Cortex of kidney (tissue), 1 donor: ENCODE results near the gene HDAC7.

Experiments
- DNase-seq: peaks from one replicate; lab custom pipeline; 2025; lab: John Stamatoyannopoulos, UW

The HDAC7 gene

DNA sequence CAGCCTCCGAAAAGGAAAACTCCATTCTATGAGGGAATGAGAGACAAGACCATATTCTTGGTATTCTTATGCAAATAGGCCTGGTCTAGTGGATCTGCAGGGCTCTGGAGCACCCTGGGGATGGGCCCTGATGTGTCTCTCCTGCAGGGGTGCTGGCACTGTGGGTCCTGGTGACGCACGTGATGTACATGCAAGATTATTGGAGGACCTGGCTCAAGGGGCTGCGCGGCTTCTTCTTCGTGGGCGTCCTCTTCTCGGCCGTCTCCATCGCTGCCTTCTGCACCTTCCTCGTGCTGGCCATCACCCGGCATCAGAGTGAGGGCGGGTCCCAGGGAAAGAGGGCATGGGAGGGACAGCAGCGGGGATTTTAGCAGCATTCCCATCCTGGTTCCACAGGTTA lies 40.8 kb downstream of the HDAC7 start:
- no peak for DNase-seq

DNA sequence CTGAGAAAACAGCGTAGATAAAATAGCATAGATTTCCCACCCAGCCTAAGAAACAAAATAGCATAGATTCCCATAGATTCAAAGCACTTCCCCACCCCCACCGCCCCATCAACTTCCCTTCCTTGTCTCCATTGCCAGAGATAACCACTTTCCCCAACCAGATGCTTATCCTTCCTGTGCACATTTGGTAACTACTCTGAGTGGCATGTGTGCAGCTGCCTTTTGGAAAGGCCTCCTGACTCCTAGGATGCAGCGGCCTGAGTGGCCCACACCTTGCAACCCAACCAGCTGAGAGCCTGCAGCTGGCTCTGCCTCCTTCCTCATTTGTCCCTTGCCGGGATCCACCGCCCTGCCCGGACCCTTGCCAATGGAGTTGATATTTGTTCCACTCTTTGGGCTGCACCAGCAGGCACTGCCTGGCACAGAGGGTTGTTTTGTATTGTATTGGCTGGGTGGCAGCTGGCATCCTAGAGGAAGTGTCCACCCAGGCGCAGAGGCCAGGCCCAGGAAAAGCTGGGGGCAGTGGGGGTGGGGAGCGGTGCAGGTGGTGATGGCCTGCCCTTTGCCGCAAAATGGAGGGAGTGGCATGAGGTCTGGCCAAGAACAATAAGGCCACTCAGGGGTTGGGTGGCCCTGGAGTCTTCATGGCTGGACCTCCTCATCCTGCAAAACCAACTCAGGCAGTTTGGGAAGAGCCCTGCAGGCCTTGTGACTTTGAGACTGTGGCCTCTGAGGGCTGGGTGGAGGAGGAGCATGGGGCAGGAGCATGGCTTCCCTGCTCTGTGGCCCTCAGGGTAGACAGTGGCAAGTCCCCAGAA lies 41.8 kb downstream of the HDAC7 start:
- DNase-seq, result no peak

- no peak for DNase-seq
Measured at GRCh38 chr12:47777151-47777550, 42.6 kb downstream of the HDAC7 start.

- no peak for DNase-seq
Measured at GRCh38 chr12:47776471-47777143, 43.1 kb downstream of the HDAC7 start.

- DNase-seq, result no peak
Measured at GRCh38 chr12:47775100-47775911, 44.4 kb downstream of the HDAC7 start.

DNA sequence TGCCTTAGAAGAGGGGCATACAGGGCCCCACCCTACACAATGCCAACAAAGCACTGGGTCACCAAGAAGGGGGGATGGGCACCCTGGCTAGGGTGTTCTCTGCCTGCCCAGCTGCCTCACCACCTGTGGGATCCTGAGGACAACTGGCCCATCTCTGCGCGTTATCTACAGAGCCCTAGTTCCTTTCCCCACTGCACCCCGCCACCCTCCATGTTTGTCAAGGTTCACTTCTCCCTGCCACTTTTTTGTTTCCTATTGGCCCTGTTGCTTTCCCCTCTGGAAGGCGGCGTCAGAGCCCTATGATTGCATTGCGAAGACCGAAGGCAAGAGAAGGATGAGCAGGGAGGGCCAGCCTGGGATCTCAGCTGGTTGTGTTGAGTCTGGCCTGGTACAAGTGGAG lies 45.0 kb downstream of the HDAC7 start:
- no peak for DNase-seq

- no peak for DNase-seq
Measured at GRCh38 chr12:47773858-47774580, 45.7 kb downstream of the HDAC7 start.

- DNase-seq, result no peak
Measured at GRCh38 chr12:47773062-47773857, 46.4 kb downstream of the HDAC7 start, which contains the start of gene SLC48A1. Gene SLC48A1, plus strand, starts transcription at chr12:47773238. Its CDS starts 67 bp downstream, at chr12:47773305.

- no peak for DNase-seq
Measured at GRCh38 chr12:47772738-47773061, 47.0 kb downstream of the HDAC7 start.

GRCh38 chr12:47772094-47772660 lies 47.5 kb downstream of the HDAC7 start:
- no peak for DNase-seq

DNA sequence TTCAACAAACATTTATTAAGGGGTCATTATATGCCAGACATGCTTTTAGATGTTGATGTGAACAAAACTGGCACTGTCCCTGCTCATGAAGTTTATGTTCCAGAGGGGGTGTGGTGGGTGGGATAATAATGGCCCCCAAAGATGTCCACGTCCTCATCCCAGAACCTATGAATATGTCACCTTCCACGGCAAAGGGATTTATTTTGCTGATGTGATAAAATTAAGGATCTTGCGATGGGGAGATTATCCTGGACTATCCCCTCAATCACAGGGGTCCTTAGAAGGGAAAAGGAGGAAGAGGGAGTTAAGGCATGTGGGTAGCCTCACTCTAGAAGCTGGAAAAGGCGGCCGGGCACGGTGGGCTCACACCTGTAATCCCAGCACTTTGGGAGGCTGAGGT lies 48.4 kb downstream of the HDAC7 start:
- DNase-seq, result no peak

- no peak for DNase-seq
Measured at GRCh38 chr12:47770086-47770726, 49.5 kb downstream of the HDAC7 start.

DNA sequence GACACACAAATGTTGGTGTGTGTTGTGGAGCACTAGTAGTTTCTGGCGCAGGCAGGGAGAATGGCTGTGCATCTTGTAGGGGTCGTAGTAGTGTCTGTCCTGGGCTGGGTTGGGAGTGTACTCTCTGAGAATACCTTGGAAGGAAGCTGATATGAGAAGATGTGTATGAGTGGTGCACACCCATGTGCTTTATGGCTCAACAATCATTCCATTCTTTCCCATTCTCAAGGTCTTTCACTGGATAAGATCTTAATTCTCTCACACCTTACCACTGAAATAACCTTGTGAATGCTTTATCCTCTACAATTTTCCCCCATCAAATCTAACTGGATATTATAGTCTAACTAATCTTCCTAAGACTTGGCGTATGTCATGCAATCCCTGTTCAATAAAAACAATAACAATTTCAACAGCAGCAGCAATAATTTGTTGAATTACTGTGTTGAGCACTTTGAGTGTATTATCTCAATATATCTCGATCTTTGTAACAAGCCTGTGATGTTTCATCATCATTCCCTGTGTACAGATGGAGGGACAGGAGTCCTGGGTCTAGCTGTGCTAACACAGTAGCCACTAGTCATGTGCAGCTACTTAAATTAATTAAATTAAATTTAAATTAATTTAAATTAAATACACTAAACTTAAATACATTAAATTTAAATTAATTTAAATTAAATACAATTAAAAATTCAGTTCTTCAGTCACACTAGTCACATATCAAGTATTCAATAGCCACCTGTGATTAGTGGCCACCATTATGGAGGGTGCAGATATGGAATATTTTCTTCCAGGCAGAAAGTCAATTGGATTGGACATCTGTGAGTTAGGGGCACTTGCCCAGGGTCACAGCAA lies 50.2 kb downstream of the HDAC7 start:
- DNase-seq, result no peak

GRCh38 chr12:47768323-47768811 lies 51.3 kb downstream of the HDAC7 start:
- no peak for DNase-seq

- no peak for DNase-seq
Measured at GRCh38 chr12:47767216-47767724, 52.4 kb downstream of the HDAC7 start.

DNA sequence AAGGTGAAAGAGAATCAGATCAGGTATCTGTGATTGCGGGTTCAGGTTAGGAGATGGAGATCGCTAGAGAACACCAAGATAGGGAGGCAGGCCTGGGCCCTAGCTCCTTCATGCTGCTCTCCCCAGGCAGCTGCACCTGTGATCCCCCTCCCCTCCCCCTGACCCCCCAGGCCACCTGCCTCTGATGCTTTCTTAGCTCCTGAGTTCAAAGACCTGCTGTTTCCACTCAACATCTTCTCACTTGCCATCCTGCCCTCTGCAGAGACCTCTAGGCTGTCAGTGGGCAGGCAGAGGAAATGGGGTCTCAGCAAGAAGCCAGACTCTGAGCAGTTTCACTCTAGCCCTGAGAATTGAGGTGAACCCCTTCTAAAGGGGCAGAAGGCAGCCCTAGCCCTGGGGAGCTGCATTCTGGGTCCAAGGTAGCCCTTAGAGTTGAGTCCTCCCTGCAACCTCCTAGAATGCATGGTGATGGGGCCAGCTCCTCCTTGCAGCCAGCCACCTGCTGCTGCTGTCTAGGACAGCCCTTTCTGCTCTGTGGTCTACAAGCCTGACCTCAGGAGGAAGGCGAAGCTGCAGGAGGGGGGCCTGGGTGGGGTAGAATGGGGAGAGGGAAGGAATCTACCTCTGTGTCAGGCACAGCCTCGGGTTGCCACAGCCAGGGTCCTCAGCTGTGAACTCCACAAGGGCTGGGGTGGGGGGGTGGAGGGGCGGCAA lies 53.0 kb downstream of the HDAC7 start:
- DNase-seq, result no peak

- no peak for DNase-seq
Measured at GRCh38 chr12:47763481-47764346, 56.0 kb downstream of the HDAC7 start.
